ENCODE results near the gene ZNF835.
"Not testable (repeated sequence)": the region's sequence is repeated elsewhere in the genome, so short reads cannot be mapped to it uniquely, and the experiment has no call there.

Gene ZNF835

DNA sequence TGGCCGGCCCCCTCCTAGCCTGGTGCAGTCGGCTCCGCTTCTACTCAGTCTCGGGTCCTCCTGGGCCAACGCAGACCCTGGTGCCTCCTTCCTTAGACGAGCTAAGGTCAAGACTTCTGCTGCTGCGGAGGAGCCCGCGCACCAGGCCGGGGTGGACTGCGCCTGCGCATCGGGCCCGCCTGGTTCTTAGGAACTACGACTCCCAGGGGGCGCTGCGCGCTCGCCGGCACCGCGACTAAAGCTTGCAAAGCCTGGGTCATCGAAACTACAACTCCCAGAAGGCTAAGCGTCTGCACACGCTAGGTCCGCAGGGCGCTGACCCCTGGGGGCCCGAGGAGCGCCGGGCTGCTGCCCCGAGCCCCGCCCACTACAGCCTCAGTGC lies at the start of gene ZNF835:
Gene ZNF835 (minus strand): TSS at position 145 of the 382 bp plus-strand sequence. CDS start 6,559 bp downstream, outside the sequence.
- peak; percentile 69 to 73 for DNase-seq

DNA sequence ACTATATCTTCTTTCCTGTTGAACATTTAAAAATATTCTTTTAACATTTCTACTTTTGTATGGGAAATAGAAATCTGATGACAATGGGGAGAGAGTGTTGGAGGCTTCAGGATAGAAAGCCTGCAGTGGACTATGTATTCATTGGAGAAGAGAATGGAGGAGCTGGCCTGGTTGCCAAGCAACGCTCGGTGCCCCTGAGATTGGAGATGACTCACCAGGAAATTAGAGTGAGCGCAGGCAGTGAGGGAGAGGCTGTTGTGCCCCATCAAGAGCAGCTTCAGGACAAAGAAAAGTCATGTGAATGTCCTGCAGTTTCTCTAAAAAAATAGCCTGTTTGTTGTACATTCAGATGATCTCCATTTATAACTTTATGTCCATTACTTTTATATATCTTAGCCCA lies 48.7 kb upstream of the ZNF835 start:
- DNase-seq = no peak

DNA sequence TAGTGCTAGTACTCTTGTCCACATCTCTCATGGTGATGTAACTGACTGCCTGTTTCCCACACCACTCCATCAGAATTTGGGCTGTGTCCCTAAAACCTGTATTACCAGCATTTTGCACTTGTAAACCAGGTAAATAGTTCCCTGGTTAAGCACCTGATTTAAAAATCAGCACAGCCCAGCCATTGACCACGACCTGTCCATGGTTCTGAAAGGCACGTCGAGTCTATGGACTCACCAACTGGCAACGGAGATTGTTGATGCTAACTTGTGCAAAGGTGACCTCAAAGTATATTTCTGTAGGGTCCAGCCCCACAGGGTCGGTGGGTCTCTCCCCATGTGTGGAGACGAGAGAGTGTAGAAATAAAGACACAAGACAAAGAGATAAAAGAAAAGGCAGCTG lies 46.7 kb upstream of the ZNF835 start:
- no peak for DNase-seq

DNA sequence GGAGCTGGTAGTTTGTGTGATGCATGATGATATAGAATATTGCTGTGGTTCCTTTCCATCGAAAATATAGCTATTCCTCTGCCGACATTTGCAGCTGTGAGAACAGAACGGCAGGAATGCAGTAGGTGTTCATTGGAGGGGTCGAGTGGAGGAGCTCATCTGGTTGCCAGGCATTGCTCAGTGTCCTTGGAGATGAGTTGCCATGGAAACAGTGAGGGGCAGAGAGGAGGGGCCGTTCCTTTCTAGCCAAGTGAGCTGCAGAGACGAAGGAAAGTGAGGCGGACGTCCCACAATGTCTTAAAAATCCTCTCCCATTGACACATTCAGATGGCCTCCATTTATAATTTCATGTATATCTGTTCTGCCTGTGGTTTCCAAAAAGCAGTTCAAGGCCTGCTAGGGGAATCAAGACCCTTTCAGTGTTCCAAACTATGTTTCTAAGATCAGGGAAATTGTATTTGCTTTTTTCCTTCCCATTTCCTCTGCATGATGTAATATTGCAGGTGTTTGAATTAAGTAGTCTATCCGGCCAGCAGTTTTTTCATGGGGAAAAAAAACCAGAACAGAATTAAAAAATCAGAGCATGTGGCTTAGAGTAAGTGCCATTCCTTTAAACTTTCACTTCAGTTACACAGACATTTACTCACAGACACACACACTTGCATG lies 41.2 kb upstream of the ZNF835 start:
- no peak for DNase-seq

DNA sequence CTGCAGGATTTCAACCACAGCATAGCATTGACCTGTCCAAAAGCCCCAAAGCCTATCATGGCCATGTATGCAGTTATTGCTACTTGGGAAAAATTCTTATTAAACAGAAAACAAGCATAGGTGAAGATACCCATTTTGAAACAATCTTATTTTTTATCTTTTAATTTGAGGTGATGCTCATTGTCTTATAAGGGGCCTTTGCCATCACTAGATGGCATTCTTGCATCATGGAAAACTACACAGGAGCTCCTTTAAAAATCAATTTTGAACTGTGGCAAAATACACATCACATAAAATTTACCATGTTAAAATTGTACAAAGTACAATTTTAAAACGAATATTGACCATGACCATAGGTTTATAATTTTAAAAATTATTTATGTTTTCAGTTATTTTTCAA lies 38.9 kb upstream of the ZNF835 start:
- no peak for DNase-seq

DNA sequence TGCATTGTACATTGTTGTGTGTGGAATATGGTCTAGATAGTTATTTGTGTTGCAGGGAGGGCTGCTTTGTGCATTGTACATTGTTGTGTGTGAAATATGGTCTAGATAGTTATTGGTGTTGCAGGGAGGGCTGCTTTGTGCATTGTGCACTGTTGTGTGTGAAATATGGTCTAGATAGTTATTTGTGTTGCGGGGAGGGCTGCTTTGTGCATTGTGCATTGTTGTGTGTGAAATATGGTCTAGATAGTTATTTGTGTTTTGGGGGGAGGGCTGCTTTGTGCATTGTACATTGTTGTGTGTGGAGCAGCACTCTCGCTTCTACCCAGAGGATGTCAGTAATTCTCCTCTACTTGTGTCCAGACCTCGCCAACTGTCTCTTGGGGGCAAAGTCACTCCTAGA lies 36.3 kb upstream of the ZNF835 start:
- no peak for DNase-seq

DNA sequence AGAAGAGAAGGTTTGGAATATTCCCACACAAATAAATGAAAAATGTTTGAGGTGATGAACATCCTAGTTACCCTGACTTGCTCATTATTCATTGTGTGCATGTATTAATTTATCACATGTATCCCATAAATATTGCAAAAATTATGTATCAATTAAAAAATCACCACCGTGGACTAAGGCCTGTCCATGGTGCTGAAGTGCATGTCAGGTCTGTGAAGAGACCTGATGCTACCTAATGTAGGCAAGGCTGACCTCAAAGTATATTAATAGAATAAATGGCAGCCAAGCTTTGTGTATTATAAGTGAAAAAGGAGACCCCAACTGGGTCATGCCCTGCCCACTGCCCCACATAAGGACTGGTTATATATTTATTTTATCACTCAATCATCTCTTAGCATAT lies 34.4 kb upstream of the ZNF835 start:
- DNase-seq = no peak

DNA sequence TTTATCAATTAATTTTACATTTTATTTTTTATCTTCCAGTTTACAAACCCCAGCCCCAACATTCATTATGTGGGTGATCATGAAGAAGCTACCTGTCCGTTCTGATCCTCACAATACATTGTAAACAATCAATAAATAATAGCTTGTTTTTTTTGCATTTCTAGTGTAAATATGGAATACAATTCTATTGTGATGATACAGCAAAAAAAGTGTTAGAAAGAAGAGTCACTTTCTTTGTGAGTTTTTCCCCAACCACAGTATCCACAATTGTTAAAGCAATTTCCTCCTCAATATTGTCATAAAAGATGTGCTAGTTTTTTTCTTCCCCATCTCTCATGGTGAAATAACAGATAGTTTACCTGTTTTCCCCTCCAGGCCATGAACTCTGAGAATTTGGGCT lies 30.3 kb upstream of the ZNF835 start:
- no peak for DNase-seq

DNA sequence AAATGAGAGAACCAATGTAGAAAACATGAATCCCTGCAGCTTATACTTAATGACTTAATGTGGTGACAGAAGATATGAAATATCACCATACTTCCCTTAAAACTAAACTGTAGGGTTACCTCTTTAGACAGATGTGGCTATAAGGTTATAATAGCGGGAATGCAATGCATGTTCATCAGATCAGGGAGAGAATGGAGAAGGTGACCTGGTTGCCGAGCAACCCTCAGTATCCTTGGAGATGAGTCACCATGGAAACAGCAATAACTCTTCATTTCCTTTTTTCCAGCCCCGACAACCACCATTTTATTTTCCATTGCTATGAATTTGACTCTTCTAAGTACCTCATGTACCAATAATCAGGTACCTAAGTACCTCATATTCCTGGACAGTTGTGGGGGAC lies 28.0 kb upstream of the ZNF835 start:
- no peak for DNase-seq

DNA sequence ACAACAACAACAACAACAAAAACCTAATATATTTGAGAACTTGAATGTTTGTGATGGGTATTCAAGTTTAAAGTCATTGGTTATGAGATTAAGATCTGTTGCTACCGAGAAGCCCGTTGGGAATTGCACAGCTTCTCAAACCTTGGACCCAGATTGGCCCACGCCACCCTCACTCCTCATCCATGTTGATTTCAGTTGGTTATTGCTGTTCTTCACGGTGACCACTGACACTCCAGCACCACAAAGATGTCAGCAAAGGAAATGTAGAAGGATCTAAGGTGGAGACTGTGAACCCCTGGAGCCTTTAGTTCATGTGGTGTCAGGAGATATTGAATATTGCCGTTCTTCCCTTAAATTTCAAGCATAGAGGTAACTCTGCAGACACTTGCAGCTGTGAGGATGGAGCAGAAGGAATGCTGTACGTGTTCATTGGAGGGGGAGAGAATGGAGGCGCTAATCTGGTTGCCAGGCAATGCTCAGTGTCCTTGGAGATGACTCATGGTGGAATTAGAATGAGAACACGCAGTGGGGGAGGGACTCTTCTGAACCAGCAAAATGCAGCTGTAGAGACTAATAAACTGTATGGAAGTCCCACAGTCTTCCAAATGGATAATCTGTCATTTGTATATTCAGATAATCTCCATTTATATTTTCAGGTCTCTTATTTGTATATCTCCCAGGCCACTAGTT lies 20.8 kb upstream of the ZNF835 start:
- DNase-seq = no peak

DNA sequence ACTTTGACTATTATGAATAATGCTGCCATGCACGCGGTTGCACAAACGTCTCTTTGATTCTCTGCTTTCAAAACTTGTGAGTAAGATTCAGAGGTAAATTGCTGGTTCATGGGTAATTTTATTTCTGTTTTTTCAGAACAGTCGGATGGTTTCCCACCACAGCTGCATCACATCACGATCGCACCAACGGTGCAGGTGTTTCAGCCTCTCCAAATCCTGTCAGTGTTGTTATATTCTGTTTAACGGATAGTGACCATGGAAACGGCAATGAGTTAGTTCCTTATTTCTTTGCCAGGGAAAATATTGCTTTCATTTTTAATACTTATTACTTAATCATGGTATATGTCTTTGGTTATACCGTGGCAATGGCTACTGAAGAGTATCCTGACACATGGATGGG lies 19.1 kb upstream of the ZNF835 start:
- DNase-seq = no peak

DNA sequence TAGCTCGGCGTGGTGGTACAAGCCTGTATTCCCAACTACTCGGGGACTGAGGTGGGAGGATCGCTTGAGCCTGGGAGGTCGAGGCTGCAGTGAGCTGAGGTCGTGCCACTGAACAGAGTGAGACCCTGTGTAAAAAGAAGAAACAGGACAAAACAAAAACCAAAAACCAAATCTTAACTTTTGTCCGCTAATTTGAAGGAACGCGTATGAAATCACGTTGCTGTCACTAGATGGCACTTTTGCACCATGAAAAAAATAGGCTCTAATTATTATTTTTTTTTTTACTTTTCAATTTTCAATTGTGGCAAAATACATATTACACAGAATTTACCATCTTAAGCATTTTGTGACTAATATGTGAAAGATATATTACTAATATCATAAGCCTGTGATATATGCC lies 17.6 kb upstream of the ZNF835 start:
- no peak for DNase-seq

DNA sequence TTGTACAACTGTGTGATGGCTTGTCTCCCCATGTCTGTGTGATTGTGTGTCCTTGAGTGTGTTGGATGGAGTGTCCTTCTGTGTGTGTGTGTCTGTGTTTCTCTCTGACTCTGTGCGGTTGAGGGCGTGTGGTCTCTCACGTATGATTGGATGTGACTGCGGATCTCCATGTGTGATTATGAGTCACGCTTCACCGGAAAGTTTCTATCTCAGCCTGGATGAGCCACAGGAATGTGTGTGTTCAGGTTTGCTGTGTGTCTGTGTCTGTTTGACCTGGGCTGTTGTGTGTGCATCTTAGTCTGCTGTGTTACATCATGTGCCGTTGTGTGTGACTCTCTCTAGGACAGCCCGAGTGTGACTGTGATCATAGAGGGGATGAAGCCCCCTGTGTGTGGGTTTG lies 15.5 kb upstream of the ZNF835 start:
- DNase-seq = no peak

DNA sequence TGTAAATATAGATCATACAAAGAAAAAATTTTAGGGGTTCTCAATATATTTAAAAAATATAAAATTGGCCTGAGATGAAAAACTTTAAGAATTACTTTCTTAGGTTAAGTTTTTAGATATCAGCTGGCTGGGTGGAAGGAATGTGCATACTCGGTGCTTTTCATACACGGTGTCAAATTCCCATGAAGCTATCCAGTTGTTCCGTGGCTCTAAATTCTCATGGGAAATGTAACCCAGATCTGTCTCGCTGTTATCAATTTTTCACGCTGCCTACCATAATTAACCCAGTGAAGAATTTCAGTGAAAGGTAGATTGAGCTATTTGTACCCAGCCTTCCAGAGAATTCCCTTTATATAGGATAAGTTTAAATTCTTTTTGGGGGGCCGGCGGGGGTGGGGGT lies 11.6 kb upstream of the ZNF835 start:
- no peak for DNase-seq

DNA sequence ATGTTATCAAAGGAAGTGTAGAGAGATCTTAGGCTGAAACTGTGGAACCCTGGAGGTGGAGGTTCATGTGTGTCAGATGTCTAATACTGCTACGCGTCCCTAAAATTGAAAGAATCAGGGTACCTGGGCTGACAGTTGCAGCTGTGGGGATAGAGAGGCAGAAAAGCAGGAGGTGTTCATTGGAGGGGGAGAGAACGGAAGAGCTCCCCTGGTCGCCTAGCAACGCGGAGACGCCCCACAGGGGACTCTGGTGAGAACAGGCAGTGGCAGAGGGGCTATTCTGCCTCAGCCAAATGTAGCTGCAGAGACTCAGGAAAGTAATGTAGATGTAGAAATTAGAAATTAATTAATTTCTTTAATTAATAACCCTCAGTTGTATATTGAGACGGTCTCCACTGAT lies 10.1 kb upstream of the ZNF835 start:
- no peak for DNase-seq

DNA sequence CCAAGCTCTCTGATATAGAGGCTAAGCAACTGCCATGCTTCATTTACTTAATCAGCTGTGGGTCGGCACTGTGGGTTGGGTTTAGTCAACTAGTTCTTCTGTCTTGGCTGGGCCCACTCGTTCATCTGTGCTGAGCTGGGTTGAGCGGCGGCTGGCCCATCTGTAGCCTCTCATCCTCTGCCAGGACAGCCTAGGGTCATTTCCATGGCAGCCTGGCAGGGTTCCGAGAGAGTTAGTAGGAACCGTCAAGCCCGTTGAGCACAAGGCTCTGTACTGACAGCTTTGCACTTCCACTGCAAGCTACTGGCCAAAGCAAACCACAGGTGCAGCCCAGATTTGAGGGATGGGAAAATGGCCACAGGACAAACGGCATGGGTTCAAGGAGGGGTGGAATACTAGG lies 6.6 kb upstream of the ZNF835 start:
- no peak for DNase-seq

DNA sequence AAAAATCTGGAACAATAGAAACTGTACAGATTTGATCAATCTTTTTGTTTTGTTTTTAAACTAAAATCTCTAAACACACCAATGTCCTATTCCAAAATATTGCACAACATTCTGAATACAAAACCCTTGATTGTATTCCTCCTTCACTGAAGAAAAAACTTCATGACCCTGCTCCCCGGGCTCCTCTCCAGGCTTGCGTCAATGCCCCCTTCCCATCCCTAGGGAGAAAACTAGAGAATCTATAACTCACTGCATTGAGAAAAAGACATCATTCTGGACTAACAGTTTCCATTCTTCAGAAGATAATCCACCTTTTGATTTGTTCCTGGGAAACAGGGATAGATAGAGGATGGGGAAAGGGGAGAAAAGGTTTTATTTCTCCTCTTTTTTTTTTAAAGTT lies 1.1 kb upstream of the ZNF835 start:
- not testable (repeated sequence) for DNase-seq

DNA sequence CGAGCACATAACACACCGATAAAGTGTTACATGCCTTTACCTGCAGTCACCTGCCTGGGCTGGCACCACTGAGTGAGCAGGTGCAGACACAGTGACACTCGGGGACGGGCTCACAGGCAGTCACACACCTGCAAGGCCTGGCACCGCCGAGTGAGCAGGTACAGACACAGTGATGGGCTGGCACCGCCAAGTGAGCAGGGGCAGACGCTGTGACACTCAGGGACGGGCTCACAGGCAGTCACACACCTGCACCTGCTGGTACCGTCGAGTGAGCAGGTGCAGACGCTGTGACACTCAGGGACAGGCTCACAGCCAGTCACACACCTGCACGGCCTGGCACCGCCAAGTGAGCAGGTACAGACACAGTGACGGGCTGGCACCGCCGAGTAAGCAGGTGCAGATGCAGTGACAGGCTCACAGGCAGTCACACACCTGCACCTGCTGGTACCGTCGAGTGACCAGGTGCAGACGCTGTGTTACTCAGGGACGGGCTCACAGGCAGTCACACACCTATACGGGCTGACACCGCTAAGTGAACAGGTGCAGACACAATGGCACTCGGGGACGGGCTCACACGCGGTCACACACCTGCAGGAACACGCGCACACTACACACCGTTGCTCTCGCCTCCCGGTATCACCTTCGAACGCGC lies 470 bp downstream of the ZNF835 start:
- DNase-seq = no peak

DNA sequence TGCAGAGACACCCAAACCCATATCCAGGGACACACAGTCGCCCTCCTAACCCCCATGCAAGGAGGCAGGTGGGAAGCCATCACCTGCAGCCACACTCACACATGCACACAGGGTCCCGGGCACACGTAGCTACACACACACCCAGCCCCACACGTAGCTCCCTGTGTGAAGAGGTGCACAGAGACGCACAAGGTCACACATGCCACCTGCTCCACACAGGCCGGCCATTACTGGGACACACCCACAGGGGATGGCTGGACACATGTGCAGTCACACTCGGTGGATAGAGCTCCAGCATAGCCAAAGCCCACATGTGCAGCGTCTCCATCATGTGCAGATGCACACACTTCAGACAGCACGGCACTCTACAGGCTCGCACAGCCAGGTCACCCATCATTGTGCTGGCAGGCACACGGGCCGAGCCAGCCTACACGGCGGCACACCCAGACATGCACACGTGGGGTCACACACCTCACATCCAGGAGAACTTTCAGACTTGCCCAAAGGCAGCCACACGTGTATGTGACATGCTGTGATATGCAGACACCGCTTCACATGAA lies 1.1 kb downstream of the ZNF835 start:
- no peak for DNase-seq

DNA sequence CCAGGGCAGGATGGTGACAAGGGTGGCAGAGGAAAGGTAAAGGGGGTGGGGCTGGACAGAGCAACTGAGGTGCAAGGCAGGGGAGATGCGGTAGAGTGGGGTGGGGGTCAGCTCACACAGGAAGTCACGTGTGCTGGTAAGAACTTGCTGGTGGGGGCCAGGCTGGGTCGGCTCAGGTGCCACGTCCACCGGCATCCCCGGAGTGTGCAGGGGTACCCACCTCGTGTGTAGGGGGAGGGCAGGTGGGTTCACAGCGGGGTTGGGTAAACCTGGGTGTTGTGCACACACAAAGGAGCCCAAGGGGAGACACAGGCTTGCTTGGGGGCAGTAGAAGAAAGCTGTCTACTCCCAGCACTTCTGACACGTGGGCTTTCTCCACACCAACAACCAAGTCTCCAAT lies 2.9 kb downstream of the ZNF835 start:
- no peak for DNase-seq

DNA sequence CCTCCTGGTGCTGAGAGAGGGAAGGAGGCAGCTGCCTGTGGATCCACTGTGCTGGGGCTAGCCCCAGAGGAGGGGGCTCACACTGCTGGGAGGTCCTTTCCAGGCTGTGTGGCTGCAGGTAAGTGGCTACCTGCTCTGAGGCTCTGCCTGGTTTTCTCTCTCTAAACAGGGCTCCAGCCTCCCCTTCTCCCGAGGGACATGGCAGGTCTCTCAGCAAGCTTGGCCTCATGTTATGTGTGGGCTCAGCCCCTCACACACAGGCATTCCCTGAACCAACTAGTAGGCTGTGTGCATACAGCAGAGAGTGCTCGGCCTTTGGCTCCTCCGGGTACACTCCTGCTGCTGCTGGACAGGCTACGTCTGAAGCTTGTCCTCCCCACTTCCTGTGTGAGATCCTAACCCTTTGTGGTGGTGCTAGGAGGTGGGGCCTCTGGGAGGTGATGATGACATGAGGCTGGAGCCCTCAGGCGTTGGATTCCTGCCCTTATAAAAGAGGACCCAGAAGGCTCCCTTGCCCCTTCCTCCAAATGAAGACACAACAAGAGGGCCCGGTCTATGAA lies 4.2 kb downstream of the ZNF835 start:
- DNase-seq = no peak

DNA sequence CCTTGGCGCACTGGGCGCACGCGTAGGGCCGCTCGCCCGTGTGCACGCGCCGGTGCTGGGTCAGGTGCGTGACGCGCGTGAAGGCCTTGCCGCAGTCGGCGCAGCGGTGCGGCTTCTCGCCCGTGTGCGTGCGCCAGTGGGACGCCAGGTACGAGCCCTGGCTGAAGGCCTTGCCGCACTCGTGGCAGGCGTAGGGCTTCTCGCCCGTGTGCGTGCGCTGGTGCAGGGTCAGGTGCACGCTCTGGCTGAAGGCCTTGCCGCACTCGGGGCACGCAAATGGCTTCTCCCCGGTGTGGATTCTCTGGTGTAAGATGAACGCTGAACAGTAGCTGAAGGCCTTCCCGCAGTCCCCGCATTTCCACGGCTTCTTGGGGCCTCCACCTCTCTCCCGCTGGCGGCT lies 7.0 kb downstream of the ZNF835 start:
- no peak for DNase-seq

DNA sequence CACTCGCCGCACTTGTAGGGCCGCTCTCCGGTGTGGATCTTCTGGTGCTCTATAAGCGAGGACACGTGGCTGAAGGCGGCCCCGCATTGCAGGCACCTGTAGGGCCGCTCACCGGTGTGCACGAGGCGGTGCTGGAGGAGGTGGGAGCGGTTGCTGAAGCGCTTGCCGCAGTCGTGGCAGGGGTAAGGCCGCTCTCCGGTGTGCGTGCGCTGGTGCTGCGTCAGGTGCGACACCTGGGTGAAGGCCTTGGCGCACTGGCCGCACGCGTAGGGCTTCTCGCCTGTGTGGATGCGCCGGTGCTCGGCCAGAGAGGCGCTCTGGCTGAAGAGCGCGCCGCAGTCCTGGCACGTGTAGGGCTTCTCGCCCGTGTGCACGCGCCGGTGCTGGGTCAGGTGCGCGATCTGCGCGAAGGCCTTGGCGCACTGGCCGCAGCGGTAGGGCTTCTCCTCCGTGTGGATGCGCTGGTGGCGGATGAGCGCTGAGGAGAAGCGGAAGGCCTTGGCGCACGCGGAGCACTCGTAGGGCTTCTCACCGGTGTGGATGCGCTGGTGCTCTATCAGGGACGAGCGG lies 7.5 kb downstream of the ZNF835 start:
- no peak for DNase-seq

DNA sequence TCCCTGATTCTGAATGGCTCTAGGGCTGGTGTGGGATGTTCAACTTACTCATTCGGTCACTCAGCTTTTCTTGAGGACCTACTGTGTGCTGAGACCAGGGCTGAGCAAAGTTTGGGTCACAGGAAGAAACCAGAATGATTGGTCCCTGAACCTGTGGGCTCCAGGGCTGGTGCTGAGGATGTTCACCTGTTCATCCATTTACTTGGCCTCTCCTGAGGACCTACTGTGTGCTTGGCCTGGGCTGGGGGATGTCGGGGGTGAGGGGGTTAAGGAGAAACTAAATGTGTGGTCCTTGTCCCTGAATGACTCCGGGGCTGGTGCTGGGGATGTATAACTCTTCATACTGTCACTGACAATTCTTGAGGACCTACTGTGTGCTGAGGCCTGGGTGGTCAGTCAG lies 10.3 kb downstream of the ZNF835 start:
- DNase-seq = no peak

Data from activated CD4-positive, alpha-beta T cell treated with anti-CD3 and anti-CD28 coated beads, Interleukin-2, amount 50 U/mL, for 4 hours (primary cell).